GM18517 (cell line): ENCODE measurements around the gene GUCY1A2.
"Not testable (repeated sequence)": the region's sequence is repeated elsewhere in the genome, so short reads cannot be mapped to it uniquely, and the experiment has no call there.

ENCODE experiments used
- ATAC-seq: cut with Tn5 transposase; IDR thresholded peaks from one replicate; pipeline ENCODE4 v1.9.1; 2021; ENCODE audit warnings: mild to moderate bottlenecking, moderate library complexity; ENCODE audit not compliant: unreplicated experiment

GUCY1A2 gene

DNA sequence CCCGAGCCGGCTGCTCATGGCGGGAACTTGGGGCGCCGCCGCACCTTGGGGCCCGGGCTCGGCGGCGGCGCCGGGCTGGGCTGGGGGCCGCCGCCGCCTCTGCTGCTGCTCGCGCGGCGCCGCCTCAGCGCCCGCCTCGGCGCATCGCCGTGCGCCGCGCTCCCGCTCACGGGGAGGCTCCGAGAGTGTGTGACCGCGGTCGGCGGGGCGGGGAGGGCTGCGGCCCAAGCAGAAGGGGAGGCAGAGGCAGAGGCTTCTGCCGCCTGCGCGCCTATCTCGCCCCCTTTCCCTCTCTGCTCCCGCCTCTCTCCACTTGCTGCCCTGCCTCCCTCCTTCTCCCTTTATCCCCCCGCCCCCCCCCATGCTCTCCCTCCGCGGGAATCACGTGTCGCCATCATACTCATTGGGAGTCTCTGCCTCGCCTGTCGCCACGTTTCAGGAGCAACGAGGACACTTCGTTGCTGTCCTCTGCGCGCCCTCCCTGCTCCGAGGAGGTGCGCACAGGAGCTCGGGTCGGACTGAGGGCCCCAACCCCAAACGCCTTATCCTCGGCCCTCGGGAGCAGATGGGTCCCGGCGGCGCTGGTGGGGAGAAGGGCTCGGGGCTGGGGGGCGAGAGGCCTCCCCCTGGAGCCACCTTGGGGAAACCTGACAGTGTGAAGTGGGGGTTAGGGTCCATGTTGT, at the start of gene GUCY1A2:
GUCY1A2 (minus strand) TSS at position 258 of the 683 bp plus-strand sequence. CDS start 421 bp downstream, outside the sequence.
- no peak for ATAC-seq

GRCh38 chr11:107054391-107054790, 36.1 kb upstream of the GUCY1A2 start:
- no peak for ATAC-seq

DNA sequence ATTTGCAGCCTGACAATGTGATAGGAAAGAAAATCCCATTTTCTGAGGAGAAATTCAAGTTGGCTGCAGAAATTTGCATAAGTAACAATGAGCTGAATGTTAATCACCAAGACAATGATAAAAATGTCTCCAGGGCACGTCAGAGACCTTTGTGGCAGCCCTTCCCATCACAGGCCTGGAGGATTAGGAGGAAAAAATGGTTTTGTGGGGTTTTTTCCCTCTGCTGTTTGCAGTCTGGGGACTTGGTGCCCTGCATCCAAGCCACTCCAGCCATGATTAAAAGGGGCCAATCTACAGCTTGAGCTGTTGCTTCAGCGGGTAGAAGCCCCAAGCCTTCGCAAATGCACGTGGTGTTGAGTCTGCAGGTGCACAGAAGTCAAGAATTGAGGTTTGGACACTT, 33.1 kb upstream of the GUCY1A2 start:
- not testable (repeated sequence) for ATAC-seq

- not testable (repeated sequence) for ATAC-seq
Measured at GRCh38 chr11:107050899-107051298, 32.6 kb upstream of the GUCY1A2 start.

- ATAC-seq = no peak
Measured at GRCh38 chr11:107050121-107050520, 31.8 kb upstream of the GUCY1A2 start.

GRCh38 chr11:107044503-107044902, 26.2 kb upstream of the GUCY1A2 start:
- ATAC-seq = no peak

DNA sequence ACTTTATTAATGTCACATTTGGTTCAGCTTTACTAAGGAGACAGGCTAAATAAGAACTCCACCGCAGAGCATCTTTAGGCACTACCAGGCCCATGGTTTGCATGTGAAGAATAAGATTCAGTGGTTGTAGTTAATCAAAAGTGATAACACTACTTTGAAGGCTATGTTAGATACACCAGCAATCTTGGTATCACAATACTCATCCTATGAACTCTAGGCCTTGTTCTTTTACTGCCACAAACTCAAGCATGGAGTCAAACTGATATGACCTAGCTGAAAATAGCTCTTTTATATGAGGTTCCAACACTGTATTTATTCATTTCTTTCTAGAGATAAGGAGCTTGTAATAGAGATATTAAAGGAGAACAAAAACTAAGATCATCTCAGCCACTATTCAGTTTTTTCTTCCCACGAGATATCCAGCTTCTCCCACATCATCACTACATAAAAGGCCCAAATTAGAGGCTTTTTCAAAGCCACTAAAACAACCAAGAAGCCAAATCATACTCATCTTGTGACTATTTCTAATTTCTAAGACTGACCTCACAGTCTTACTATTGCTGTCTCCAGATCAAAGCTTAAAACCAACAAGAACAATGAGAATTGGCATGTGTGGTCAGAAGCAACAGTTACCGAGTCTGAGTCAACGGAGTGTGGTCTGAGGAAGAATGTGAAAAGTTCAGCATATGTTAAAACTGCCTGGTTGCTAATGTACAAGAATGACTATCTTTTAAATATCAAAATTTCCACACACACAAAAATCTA, 25.1 kb upstream of the GUCY1A2 start:
- peak; percentile 77 for ATAC-seq

DNA sequence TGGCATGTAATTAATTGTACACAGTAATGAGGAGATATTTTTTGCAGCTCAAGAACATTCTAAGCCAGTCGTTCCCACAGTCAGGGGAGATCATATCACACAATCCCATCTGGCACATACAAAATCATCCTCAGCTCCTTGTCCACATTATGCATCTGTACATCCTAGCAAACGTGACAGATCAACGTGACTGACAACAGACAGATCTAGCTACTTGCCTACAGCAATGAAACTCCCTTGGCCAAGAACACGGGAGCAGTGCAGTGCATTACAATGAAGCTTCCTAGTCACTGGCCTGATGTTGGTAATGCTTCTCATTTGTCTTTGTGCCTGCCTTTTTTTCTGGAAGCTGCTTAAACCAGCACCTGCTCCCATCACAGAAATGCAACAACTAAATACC, 24.5 kb upstream of the GUCY1A2 start:
- ATAC-seq = no peak

- no peak for ATAC-seq
Measured at GRCh38 chr11:107041088-107041444, 22.8 kb upstream of the GUCY1A2 start.

DNA sequence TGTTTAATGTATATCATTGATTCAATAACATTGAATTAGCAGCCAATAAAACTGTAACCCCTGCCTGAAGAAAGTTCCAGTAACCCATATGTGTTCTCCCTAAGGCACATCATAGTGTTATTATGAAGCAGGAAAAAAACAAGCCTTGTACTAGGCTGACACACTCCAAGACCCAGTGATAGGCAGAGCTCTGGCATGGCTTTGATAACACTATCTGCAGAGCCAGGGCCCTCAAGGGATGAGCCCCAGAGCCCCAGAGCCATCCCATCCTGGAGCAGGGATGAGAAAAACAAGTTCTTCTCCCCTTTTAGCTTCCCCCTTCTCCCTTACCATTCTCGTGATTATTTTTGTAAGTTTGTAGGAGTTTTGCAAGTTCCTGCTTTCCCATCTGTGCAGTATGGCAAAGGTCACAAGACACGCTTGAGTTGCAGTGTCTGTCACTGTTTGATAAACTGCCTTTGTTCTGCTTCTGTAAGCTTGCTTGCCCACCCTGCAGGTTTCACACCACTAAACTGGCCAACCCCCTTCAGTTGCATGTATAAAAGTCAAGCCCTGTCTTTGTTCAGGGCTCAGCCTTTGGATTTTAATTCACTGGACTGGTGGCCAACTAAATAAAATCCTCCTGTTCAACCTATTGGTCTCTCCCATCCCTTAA, 22.3 kb upstream of the GUCY1A2 start:
- no peak for ATAC-seq

- no peak for ATAC-seq
Measured at GRCh38 chr11:107025673-107026072, 7.4 kb upstream of the GUCY1A2 start.

- ATAC-seq = no peak
Measured at GRCh38 chr11:107020594-107020993, 2.3 kb upstream of the GUCY1A2 start.

DNA sequence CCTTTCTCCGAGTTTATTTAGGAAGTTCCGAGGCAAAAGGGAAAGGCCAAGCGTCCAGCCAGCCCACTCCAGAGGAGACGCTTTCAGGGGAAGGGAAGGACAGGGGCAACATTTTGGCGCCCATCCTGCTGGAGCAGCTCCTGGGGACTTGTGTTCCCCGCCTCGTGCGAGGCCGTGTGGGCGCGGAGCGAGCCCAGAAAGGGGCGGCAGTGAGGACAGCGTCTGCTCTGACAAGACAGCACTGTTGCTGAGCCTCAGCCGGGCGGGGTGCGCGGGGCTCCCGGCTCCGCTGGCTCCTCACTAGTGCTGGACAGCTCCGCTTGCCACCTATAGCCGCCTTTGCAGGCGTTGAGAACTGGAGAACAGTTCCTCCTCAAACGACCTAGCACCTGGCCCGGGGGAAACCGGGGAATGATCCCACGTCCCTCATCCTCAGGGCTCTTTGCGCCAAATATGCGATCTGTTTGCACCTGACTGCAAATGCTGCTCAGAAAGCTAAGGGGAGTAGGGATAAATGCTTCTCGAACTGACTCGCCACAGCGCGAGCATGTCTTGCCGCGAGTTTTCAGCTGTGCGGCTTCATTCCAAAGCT, 722 bp upstream of the GUCY1A2 start:
- no peak for ATAC-seq

- ATAC-seq = no peak
Measured at GRCh38 chr11:107017433-107018218, 650 bp downstream of the GUCY1A2 start.

- ATAC-seq = no peak
Measured at GRCh38 chr11:107017104-107017432, 1.2 kb downstream of the GUCY1A2 start.

DNA sequence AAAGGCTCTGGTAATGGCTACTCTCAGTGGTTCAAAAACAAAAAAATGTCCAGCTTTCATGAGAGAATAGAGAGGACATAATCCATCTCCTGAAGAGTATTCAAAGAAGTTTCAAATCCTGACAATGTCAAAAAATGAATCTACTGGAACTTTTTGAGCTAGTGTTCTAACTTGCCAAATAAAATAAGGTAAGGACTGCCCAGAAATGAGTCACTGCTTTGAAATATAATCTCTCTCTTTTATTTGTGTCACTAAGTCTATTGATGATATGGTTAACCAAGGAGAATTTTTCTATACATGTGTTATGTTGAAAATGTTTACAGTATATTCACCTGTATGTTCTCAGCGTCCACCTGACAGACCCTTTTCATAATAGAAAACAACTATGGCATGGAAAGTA, 3.4 kb downstream of the GUCY1A2 start:
- no peak for ATAC-seq

- ATAC-seq = no peak
Measured at GRCh38 chr11:107011977-107012376, 6.3 kb downstream of the GUCY1A2 start.

- no peak for ATAC-seq
Measured at GRCh38 chr11:107009190-107009589, 9.1 kb downstream of the GUCY1A2 start.

GRCh38 chr11:107006076-107006833, 12.0 kb downstream of the GUCY1A2 start:
- no peak for ATAC-seq

- ATAC-seq = no peak
Measured at GRCh38 chr11:106999196-106999595, 19.1 kb downstream of the GUCY1A2 start.
